ENCODE data around the gene AGAP1.

DNA sequence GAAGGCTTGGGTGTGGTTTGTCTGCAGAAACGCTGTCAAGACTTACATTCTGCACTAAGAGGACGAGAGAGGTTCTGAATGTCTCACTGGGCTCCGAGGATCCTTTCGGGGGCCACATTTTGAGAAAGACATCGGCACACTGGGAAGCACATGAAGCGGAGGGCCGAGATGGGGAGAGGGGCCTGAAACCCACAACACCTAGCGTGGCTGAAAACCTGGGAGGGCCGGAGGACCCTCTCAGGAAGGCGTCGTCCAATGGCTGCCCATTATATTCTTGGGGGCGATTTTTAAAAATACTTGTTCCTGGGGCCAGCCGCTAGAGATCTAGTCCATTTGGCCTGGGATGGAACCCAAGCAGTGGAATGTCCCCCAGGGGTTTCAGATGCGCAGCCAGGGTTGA lies 444.8 kb downstream of the AGAP1 start:
- TF ChIP-seq, protein P1, sequence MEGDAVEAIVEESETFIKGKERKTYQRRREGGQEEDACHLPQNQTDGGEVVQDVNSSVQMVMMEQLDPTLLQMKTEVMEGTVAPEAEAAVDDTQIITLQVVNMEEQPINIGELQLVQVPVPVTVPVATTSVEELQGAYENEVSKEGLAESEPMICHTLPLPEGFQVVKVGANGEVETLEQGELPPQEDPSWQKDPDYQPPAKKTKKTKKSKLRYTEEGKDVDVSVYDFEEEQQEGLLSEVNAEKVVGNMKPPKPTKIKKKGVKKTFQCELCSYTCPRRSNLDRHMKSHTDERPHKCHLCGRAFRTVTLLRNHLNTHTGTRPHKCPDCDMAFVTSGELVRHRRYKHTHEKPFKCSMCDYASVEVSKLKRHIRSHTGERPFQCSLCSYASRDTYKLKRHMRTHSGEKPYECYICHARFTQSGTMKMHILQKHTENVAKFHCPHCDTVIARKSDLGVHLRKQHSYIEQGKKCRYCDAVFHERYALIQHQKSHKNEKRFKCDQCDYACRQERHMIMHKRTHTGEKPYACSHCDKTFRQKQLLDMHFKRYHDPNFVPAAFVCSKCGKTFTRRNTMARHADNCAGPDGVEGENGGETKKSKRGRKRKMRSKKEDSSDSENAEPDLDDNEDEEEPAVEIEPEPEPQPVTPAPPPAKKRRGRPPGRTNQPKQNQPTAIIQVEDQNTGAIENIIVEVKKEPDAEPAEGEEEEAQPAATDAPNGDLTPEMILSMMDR (IDR thresholded peaks at IDR 0.05; ENCODE audit: insufficient read depth, low read depth, low read length) = no peak
- TF ChIP-seq EZH2 (IDR thresholded peaks at IDR 0.05; ENCODE audit: insufficient read depth, low read length) = no peak
